GM21737 (cell line): ENCODE measurements around the gene GALNT17.
"Not testable (repeated sequence)": the region's sequence is repeated elsewhere in the genome, so short reads cannot be mapped to it uniquely, and the experiment has no call there.

Source experiments
- ATAC-seq: cut with Tn5 transposase; IDR thresholded peaks from one replicate; pipeline ENCODE4 v1.9.1; 2021; ENCODE audit warnings: mild to moderate bottlenecking, moderate library complexity; ENCODE audit not compliant: unreplicated experiment

GALNT17 gene

DNA sequence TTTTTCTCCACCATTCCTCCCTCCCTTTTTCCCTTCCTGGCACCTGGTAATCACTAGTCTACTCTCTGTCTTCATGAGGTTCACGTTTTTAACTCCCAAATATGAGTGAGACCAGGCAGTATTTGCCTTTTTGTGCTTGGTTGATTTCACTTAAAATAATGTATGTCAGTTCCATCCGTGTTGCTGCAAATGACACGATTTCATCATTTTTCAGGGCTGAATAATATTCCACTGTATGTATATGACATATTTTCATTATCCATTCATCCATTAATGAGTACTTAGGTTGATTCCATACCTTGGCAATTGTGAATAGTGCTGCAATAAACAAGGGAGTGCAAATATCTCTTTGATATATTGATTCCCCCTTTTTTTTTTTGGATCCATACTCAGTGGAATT lies 25.8 kb downstream of the GALNT17 start:
- ATAC-seq, result no peak

DNA sequence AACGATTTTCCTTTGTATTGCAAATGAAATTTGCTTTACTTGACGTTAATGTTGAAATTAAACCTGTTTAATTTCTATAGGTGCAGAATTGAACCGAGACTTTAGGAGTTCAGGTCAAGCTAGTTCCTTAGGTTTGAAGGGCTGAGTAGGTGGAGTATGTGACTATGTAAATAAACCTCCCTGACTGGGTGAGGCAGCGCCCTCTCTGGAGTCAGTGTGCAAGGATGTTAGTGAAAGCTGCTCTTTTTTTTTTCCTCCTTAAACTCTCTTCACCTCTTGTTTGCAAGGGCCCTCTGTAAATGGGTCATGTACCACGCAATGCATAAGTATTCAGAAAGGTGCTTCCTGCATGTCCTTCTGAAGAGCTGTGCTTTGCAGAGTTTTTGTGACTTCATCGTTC lies 33.8 kb downstream of the GALNT17 start:
- ATAC-seq, result no peak

DNA sequence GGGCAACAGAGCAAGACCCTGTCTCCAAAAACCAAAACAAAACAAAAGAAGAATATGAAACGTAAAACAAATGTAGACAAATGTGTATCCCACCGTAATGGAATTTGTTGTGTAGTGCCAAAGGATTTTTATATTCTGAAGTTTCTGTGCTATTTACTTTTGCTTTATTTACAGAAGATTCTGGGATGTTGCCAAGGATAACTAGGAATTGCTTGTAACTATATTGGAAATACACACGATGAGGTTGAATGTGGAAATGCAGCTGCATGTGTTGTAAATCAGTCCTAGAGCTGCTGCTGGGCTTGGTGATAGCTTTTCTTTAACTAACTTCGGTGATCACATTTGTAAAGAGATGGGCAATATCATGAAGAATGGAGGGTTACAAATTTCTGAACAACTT lies 39.5 kb downstream of the GALNT17 start:
- no peak for ATAC-seq

DNA sequence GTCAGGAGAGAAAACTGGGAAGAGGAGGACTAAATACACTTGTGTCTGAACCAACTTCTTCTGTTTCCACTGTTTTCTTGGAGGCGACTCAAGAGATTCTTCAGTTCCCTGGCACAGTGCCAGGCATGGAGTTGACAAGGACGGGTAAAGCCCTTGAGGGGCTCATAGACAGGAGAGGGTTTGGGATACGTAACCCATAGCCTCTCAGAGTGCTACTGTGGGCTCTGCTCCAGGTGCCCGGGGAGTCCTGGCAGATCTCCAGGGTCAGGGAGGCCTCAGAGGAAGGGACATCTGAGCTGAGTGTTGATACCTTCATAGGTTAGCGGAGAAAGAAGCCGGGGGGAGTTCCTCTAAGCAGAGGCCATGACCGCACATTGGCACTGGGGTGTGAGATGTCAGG lies 42.0 kb downstream of the GALNT17 start:
- no peak for ATAC-seq

DNA sequence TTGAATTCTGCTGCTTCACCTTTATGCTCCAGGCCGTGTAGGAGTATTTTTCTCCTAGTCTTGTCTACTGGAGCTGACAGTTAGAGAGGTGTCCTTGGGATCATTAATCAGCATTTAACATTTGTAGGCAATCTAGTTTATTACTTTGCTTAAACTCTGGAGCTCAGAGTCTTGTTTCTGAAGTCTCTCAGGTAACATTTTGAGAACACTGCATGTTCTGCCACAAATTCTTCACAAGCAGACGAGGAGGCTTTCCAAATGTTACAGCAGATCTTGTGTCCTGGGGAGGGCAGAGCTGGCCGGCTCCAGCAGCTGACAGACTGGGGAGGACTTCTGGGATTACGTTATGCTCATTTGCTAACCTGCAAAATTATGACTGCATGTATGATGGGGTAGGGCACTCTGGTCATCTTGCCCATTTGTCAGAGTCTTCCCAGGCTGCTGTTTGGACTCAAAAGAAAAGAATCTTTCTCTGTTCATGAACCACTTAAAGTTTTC lies 50.5 kb downstream of the GALNT17 start:
- no peak for ATAC-seq

DNA sequence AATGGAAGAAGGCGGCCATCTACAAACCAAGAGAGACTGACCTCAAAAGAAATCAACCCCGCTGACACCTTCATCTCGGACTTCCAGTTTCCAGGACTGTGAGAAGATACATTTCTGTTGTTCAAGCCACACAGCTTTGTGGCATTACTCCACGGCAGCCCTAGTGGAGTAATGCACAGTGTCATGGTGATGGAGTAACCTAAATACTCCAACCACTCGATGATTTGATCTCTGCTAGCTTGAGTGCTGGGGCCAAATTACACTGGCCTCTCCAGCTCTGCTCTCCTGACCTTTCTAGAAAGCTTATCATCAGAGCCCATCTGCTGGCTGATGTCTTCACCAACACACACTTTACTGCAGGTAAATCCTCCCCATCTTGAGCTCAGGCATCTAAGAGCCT lies 52.2 kb downstream of the GALNT17 start:
- ATAC-seq, result no peak

DNA sequence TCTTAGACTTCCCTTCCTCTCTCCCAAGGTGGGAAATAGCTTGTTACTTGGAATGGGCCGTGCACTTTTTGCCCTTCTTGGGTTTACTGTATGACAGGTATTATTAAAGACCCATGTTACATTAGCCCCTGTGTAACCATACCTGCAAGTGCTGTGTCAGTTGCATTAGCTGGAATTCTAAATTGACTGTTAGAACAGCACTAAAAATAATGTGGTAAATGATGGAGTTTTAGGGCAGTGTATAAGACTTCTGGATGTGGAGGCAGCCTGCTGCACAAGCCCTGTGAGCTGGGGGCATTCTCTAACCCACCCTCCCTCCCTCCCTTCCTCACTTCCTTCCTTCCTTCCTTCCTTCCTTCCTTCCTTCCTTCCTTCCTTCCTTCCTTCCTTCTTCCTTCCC lies 52.7 kb downstream of the GALNT17 start:
- ATAC-seq, result no peak

DNA sequence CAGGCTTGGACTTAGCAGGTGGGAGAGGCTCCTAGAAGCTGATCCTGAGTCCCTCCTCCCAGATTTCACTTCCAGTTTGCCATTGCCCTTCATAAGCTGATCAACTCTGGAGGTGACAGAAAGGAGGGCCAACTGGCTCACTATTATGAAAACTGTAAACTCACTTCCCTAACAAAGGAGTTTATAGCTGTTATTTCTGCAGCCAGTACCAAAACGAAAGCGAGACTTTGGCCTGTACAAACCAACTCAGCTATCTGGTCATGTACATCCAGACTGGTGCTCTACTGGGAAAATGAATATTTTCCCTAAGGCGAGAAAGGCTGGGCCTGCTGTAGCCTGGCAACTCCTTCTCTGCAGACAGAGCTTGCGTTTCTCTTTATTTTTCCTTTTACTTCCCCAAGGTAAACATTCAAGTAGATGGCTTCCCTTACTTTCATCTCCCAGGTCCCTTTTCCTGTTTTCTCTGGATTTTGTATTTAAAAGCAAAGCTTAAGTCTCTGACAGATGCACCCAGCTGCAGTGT lies 54.7 kb downstream of the GALNT17 start:
- ATAC-seq, result no peak

DNA sequence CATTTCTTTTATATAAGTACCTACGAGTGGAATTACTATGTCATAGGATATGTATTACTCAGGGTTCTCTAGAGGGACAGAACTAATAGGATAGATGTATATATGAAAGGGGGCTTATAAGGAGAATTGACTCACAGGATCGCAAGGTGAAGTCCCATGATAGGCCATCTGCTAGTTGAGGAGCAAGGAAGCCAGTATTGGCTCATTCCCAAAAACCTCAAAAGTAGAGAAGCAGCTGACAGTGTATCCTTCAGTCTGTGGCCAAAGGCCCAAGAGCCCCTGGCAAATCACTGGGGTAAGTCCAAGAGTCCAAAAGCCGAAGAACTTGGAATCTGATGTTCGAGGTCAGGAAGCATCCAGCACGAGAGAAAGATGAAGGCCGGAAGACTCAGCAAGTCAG lies 59.8 kb downstream of the GALNT17 start:
- no peak for ATAC-seq

DNA sequence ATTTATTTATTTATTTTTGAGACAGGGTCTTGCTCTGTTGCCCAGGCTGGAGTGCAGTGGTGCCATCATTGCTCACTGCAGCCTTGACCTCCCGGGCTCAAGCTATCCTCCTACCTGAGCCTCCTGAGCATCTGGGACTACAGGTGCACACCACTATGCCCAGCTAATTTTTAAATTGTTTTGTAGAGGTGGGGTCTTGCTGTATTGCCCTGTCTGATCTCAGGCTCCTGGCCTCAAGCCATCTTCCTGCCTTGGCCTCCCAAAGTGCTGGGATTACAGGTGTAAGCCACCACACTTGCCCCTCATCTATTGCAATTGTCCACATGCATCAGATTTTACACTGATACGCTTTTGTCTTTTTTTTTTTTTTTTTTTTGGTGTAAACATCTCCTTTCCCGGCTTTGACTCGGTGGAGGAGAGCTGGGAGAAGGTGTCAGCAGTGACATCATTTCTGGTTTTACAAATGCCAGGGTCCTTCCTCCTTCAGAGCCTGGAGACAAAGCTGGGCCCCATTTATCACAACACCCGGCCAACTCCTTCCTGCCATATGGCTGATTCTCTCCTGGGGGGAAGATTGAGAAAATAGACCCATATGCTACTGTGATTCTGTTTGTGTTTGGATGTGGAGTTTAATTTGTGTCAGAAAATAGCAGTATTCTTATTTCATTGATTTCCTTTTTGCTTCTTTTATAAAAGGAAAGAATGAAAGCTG lies 61.3 kb downstream of the GALNT17 start:
- ATAC-seq, result no peak

DNA sequence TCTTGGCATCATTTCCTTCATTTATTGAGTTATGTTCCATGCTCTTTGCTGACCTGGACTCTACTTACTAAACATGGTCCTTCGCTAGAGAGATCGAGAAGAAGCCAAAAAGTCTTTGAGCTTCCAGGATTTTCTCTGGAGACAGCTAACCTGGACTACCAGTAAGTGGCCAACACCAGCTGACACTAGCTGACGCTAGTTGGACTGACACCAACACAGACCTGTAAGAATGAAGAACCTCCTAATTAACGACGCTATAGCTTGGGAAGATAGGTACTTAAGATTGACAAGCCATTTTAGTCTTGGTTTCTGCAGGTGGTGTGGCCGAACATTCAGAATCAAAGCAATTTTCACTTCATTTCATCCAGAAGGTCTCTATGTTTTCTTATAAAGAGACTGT lies 66.4 kb downstream of the GALNT17 start:
- no peak for ATAC-seq

DNA sequence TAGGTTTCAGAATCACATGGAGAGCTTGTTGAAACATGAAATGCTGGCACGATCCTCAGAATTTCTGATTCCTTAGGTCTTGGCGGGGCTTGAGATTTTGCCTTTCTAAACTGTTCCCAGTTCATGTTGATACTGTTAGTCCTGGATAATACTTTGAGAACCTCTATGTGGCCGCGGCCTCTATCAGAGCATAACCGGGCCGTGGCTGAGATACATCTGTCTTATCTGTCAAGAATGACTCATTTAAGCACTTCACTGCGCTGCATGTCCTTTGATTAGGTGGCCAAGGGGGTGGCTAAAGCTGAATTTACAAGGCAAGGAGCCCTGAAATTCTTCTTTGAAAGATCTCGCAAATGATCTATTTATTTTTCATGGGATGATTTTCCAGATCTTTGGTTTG lies 66.9 kb downstream of the GALNT17 start:
- no peak for ATAC-seq

DNA sequence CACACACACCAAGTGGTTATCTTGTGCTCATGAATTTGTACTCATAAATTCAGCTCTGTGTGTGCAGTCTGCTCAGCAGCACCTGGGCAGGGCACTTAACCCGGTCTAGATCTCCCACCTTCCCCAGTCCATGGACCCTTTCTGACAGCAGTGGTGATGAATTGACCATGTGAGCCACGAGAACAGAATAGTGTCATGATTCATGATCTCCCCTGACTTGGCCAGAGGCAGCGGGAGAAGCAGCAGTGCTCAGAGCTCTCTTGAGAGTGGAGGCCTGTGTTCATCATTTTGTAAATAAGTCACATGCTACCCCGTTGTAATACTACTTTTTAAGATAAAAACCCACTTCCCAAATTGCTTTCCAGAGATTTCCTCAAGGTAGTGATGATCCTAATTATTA lies 74.2 kb downstream of the GALNT17 start:
- no peak for ATAC-seq

DNA sequence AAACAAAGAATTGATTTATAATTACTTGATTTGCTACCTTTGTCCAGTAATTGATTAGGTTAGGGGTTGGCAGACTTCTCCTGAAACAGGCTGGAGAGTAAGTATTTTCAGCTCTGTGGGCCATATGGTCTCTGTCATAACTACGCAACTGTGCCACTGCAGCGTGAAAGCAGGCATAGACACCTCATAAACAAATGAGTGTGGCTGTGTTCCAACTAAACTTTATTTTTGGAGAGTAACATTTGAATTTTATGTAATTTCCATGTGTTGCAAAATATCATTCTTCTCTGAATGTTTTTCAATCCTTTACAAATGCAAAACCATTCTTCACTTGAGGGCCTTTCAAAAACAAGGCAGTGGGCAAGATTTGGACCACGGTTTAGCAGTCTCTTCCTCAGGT lies 76.9 kb downstream of the GALNT17 start:
- ATAC-seq, result no peak

DNA sequence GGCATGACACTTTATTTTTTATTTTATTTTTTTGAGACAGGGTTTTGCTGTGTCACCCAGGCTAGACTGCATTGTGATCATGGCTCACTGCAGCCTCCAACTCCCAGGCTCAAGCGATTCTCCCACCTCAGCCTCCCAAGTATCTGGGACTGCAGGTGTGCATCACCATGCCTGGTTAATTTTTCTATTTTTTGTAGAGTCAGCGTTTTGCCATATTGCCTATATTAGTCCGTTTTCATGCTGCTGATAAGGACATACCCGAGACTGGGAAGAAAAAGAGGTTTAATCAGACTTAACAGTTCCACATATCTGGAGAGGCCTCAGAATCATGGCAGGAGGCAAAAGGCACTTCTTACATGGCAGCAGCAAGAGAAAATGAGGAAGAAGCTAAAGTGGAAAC lies 77.5 kb downstream of the GALNT17 start:
- not testable (repeated sequence) for ATAC-seq

DNA sequence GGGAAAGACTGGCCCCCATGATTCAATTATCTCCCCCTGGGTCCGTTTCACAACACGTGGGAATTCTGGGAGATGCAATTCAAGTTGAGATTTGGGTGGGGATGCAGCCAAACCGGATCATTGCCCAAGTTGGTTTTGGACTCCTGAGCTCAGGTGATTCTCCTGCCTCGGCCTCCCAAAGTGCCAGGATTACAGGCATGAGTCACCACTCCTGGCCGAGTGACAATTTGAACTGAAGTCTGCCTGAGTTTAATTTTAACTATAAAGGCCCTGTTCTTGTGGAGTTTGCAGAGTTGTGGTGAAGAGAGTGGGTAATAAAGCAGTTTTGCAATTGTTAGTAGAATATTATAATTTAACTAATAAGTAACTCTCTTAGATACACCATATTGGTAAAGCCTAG lies 78.3 kb downstream of the GALNT17 start:
- ATAC-seq, result no peak

DNA sequence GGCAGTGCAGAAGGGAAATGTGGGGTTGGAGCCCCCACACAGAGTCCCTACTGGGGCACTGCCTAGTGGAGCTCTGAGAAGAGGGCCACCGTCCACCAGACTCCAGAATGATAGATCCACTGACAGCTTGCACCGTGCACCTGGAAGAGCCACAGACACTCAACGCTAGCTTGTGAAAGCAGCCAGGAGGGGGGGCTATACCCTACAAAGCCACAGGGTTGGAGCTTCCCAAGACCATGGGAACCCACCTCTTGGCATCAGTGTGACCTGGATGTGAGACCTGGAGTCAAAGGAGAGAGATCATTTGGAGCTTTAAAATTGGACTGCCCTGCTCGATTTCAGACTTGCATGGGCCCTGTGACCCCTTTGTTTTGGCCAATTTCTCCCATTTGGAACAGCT lies 80.5 kb downstream of the GALNT17 start:
- not testable (repeated sequence) for ATAC-seq

DNA sequence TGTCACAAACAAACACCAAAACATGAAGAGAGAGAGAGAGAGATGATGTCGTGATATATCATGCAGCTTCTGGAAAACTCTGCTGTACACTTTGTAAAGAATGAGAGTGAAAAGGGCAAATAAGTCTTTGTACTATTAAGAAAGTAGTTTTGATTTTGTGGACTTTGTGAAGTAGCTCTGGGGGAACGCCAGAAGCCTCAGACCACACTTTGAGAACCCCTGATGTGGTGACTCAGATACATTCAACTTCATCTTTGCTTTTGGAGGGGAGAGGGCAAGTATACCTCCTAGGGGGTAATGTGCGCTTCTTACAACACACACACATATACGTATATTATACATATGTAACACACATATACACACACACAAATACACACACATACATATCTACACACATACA lies 84.3 kb downstream of the GALNT17 start:
- no peak for ATAC-seq

DNA sequence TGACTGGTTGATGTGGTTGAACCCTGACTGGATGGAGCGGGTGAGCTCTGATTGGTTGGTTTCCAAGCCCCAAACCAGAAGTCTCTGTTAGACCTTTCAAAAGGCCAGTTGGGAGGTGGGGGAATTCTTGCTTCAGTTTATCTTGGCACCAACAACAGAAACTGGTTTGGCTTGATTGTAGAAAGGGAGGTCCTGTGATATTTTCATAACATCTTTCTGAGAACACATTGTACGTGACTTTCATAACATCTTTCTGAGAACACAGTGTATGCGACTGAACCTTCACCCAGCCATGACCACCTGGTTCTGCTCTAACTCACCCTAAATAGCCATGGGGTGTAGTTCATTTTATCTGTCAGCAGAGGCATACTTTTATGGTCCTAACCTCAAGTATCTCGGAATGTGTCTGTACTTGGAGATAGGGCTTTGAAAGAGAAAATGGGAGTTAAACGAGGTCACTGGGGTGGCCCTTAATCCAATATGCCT lies 88.3 kb downstream of the GALNT17 start:
- no peak for ATAC-seq

DNA sequence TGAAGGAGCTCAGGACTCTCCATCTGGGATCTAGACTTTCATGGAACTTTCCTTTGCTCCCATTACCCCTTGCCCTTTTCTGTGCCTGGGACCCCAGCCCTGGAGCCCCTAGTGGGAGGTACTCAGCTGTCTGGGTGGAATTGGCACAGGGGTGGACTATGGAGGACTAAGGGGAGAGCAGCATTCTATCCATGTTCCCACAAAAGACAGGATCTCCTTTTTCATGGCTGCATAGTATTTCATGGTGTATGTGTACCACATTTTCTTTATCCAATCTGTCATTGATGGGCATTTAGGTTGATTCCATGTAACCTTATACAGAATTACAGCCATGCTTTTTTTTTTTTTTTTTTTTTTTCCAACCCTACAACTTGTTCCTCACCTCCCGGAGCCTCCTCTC lies 89.1 kb downstream of the GALNT17 start:
- no peak for ATAC-seq

DNA sequence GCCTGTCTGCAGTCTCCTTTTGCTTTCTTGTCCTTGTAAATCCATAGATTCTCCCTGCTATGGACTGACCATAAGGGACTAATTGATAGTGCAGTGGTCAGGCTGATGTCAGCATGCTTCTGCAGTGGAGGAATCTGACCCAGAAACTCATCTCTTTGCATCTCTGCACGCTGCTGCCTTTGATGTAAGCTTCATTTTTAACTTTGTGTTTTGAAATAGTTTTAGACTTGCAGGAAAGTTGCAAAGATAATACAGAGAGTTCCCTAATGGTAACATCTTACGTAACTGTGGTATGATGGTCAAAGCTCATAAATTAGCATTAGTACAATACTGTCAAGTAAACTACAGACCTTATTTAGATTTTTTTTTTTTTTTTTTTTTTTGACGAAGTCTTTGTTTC lies 89.6 kb downstream of the GALNT17 start:
- no peak for ATAC-seq

DNA sequence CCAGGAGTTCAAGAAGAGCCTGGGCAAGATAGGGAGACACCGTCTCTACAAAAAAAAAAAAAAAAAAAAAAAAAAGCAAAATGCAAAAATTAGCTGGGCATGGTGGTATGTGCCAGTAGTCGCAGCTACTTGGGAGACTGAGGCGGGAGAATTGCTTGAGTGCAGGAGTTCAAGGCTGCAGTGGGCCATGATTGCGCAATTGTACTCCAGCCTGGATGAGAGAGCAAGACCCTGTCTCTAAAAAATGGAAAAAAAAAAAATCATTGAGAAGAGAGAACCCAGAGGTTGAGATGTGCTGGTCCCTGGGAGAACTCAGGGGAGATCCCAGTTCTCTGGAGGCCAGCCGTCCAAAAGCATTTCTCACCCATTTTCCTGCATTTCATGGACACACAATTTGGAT lies 95.2 kb downstream of the GALNT17 start:
- no peak for ATAC-seq

DNA sequence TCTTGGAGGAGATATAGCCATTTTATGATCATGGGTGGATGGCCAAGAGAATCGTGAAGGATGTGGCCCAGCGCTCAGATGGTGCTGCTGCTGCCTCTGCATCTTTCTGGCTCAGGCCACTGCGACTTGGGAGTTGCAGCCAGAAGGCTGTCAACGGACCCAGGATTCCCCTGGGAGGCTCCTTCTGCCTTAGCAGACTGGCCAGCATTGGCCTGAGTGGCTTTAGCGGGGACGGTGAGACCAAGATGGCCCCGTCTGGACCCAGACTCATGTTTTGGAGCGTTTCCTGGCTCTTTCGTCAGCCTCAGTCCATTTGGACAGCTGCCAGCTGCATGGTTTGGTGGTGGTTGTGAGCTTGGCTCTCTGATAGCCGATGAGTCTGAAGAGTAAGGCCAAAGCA lies 97.2 kb downstream of the GALNT17 start:
- ATAC-seq, result no peak
